Fibroblast of the aortic adventitia (primary cell): ENCODE data around the gene HMMR. TPM values are rescaled to one million over a fixed set of nuclear protein-coding genes. Genes with fewer than 3 reads are reported as not detected.

Experiments
- DNase-seq: peaks from one replicate; pipeline ENCODE4 v3.0.0-alpha.2; 2010; ENCODE audit warnings: low read depth
- H3K4me3 ChIP-seq: 2 replicates; pipeline ENCODE4 v1.5.1; 2011; ENCODE audit warnings: low read depth, mild to moderate bottlenecking, control low read depth, low read length, moderate library complexity
- CTCF ChIP-seq: IDR thresholded peaks from 2 replicates; pipeline ENCODE4 v1.5.1; 2011; ENCODE audit warnings: mild to moderate bottlenecking, low read length, control low read depth, inconsistent platforms; ENCODE audit not compliant: insufficient read depth
- total RNA-seq: library from RNA; depleted of rRNA; stranded (reverse); fragments of >200 nt; gene quantifications from 2 replicates; pipeline ENCODE4 v1.2.3, GENCODE V29; 2012; ENCODE audit warnings: low replicate concordance

Gene HMMR
- total RNA-seq, 1 donor: 37.2 TPM

- DNase-seq: no peak
- peak overlapping the region; percentile 72 for H3K4me3 ChIP-seq
- no peak for TF ChIP-seq CTCF
Observed at GRCh38 chr5:163505049-163505367, 44.6 kb downstream of the HMMR start.

GRCh38 chr5:163505368-163506094 is 45.1 kb downstream of the HMMR start, which contains the start of gene MAT2B:
MAT2B (plus strand) TSS chr5:163505619; CDS start chr5:163505687, 68 bp downstream.
- peak within 1 kb of the TSS; percentile 72 for H3K4me3 ChIP-seq
- DNase-seq: peak; percentile 89
- peak; percentile 42 for TF ChIP-seq CTCF

GRCh38 chr5:163506095-163506457 is 45.6 kb downstream of the HMMR start:
- H3K4me3 ChIP-seq: peak overlapping the region; percentile 72
- no peak for DNase-seq
- TF ChIP-seq CTCF: no peak

- H3K4me3 ChIP-seq: peak overlapping the region; percentile 72
- TF ChIP-seq CTCF: no peak
- peak; percentile 56 for DNase-seq
Observed at GRCh38 chr5:163506726-163507125, 46.3 kb downstream of the HMMR start.

- peak overlapping the region; percentile 60 for H3K4me3 ChIP-seq
- no peak for TF ChIP-seq CTCF
- DNase-seq: no peak
Observed at GRCh38 chr5:163508753-163509152, 48.3 kb downstream of the HMMR start.

- DNase-seq: peak; percentile 90
- TF ChIP-seq CTCF: no peak
- H3K4me3 ChIP-seq: peak overlapping the region; percentile 60
Observed at GRCh38 chr5:163509291-163509951, 49.0 kb downstream of the HMMR start.

- TF ChIP-seq CTCF: no peak
- no peak overlapping the region for H3K4me3 ChIP-seq
- DNase-seq: no peak
Observed at GRCh38 chr5:163512526-163512925, 52.1 kb downstream of the HMMR start.
